Tibial nerve (tissue), 3 donors: ENCODE measurements around the gene SOX5.

Source experiments
- POLR2A ChIP-seq, 2 donors: fragments of 450-650 bp; IDR thresholded peaks; one replicate each; pipeline ENCODE4 v1.6.1; 2017; ENCODE audit warnings: antibody characterized with exemption in 2 of 2, mild to moderate bottlenecking in 2 of 2, moderate library complexity in 2 of 2
- TF ChIP-seq, protein P1 (sequence below), 5 experiments: fragments of 200-600 bp in 3 of 5; fragments of 450-650 bp in 2 of 5; sonication (generic) in 3 of 5; IDR thresholded peaks; one replicate each; pipeline ENCODE4 v1.5.1; 2016 to 2019; ENCODE audit warnings: antibody characterized with exemption in 5 of 5, mild to moderate bottlenecking in 3 of 5, moderate library complexity in 2 of 5

DNA sequence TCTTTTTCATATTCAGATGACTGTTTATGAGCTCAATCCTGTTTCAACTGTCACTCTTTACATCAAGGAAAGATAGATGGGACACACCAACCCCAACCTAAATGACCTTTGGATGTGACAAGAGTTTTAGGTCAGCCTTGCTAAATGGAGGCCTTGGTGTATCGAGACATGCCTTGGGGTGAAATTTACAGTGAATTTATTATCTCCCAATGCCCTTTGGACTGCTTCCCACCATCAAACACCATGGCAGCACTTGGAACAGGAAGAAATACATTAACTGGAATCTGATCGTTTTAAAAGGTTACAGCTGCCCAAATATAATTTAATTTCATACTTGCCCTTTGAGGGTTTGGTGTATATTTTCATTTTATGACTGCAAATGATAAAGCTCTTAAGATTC lies 327.6 kb downstream of the SOX5 start:
- TF ChIP-seq, protein P1, sequence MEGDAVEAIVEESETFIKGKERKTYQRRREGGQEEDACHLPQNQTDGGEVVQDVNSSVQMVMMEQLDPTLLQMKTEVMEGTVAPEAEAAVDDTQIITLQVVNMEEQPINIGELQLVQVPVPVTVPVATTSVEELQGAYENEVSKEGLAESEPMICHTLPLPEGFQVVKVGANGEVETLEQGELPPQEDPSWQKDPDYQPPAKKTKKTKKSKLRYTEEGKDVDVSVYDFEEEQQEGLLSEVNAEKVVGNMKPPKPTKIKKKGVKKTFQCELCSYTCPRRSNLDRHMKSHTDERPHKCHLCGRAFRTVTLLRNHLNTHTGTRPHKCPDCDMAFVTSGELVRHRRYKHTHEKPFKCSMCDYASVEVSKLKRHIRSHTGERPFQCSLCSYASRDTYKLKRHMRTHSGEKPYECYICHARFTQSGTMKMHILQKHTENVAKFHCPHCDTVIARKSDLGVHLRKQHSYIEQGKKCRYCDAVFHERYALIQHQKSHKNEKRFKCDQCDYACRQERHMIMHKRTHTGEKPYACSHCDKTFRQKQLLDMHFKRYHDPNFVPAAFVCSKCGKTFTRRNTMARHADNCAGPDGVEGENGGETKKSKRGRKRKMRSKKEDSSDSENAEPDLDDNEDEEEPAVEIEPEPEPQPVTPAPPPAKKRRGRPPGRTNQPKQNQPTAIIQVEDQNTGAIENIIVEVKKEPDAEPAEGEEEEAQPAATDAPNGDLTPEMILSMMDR (IDR thresholded peaks at IDR 0.05): no peak
- TF ChIP-seq POLR2A (IDR thresholded peaks at IDR 0.05): no peak
